SK-N-MC (cell line): ENCODE results near the gene AFDN.

Source experiments
- EZH2 ChIP-seq: fragments of 200-600 bp; sonication (generic); IDR thresholded peaks from one replicate; pipeline ENCODE4 v1.6.1; 2017; ENCODE audit warnings: antibody characterized with exemption
- POLR2AphosphoS5 ChIP-seq: IDR thresholded peaks from 2 replicates; pipeline ENCODE4 v1.6.1; 2012; ENCODE audit warnings: mild to moderate bottlenecking, low read depth, low read length, borderline replicate concordance

DNA sequence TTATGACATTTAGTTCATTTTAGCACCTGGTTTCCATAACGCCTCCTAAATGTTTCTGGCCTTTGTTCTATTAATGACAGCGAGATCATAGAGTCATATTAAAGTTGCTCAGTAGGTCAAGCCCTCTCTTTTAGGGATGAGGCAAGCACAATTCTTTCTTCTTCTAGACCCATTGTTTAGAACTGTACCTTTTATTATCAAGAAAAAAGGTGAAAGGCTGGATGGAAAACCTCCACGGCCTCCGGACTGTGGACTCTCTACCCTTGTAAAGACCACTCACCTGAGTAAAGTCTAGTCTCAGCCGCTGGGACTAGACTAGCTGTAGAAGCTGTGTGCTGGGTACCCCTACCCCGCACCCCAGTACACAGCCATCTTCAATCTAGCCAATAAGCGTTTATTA is 6.0 kb upstream of the AFDN start:
- TF ChIP-seq POLR2AphosphoS5 (no peak), EZH2 (no peak)
